GM21423 (cell line): ENCODE results near the gene NUPR1.
"Not testable (repeated sequence)": the region's sequence is repeated elsewhere in the genome, so short reads cannot be mapped to it uniquely, and the experiment has no call there.

ENCODE experiments used
- ATAC-seq: cut with Tn5 transposase; IDR thresholded peaks from one replicate; pipeline ENCODE4 v1.9.1; 2021; ENCODE audit warnings: mild to moderate bottlenecking, moderate library complexity; ENCODE audit not compliant: unreplicated experiment

Gene NUPR1

GRCh38 chr16:28527985-28528384, 10.8 kb downstream of the NUPR1 start:
- no peak for ATAC-seq

DNA sequence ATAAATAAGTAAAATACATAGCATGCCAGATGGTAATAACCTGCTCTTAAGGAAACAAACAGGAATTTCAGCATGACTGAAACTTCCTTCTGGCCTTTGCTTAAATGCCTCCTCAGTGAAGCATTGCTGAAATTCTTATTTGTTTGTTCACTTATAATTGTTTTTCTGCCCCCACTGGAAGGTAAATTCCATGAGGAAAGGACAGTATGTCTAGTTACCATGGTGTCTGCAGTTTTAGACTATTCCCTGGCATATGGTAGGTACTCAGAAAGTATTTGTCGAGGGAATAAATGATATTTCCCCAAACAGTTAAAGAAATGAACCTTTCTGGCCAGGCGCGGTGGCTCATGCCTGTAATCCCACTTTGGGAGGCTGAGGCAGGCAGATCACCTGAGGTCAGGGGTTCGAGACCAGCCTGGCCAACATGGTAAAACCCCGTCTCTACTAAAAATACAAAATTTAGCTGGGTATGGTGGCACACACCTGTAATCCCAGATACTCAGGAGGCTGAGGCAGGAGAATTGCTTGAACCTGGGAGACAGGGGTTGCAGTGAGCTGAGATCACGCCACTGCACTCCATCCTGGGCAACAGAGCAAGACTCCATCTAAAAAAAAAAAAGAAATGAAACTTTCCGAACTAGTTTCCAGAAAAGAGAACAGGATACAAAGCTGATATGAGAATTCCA, 11.5 kb downstream of the NUPR1 start:
- not testable (repeated sequence) for ATAC-seq

DNA sequence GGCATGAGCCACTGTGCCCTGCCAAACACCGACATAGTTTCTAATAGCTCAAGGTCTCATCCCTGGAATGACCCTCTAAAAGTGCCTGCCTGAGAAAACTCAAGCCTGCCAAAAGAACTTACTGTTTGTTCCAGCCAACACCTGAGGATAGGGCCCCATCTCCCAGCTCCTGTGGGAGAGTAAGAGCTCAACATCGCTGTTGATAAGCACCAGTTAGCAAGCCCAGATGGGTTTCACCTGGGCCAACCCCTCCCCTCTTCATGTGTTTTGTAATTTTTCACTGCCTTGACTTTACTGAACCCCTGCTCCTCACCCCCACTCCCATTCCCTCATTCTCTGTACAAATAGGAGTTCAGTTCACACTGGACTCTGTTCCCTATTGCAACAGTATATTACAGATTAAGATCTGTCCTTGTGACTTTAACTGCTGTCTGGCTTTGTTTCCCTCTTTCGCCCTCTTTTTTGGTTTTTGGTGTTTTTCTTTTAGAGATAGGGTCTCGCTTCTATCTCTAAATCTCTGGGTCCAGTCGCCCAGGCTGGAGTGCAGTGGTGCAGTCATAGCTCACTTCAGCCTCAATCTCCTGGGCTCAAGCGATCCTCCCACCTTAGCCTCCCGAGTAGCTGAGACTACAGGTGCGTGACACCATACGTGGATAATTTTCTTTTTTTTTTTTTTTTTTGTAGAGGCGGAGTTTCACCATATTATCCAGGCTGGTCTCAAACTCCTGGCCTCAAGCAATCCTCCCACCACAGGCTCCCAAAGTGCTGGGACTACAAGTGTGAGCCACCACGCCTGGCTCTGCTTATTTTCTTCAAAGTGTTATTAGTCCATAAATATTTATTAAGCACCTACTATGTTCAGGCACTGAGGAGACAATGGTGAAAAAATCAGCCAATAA, 12.3 kb downstream of the NUPR1 start:
- ATAC-seq, result no peak

DNA sequence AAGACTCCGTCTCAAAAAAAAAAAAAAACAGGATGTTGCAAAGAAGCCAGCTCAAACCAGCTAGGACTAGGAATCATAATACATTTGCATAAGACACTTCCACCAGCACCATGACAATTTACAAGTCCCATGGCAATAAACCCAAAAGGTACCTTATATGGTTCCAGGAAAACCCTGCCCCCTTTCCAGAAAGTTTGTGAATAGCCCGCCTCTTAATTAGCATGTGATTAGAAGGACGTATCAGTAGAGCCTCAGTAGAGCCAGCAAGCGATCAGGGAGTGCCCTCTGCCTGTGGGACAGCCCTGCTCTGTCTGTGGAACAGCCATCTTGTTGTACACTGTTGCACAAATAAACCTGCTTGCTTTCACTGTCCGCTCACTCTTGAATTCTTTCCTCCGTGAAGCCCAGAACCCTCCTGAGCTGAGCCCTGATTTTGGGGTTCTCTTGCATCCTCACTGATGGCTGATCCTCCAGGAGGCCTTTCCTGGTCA, 14.0 kb downstream of the NUPR1 start:
- ATAC-seq, result no peak

- ATAC-seq, result no peak
Measured at GRCh38 chr16:28522792-28523191, 16.0 kb downstream of the NUPR1 start.

DNA sequence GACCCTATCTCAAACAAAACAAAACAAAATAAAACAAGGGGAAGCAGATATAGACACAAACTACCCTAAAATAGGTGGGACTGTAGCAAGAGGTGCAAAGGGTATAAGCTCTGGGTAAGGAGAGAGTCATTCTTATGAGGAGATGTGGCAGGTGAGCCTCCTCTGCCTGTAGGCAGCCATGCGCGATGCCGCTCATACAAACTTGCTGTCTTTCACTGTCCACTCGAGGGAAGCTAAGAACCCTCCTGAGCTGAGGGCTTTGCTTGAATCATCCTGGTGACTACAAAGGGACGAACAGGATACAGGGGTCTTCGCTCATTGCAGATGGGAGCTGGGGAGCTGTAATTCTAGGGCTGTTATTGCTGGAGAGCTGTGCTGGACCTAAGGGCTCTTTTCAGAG, 17.3 kb downstream of the NUPR1 start:
- no peak for ATAC-seq

- no peak for ATAC-seq
Measured at GRCh38 chr16:28520672-28521071, 18.1 kb downstream of the NUPR1 start.

DNA sequence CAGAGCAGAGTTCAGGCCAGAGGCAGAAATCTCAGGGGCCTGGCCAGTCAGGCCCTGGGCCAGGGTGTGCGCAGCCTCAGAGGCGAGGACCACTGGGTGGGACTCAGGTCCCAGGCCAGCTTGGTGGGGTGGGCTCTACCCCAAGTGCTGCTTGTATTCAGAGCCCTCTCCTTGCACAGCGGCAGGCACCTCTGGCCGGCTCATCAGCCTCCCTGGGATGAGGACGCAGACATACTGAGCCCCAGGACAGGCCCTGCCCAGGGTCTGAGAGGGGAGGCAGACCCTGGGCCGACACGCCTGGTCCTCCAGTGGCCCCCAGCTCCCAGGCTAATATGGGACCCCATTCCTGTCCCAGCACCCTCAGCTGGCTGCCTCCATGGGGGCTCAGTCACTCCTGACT, 24.5 kb downstream of the NUPR1 start:
- ATAC-seq, result no peak

- no peak for ATAC-seq
Measured at GRCh38 chr16:28513484-28514181, 25.1 kb downstream of the NUPR1 start.

DNA sequence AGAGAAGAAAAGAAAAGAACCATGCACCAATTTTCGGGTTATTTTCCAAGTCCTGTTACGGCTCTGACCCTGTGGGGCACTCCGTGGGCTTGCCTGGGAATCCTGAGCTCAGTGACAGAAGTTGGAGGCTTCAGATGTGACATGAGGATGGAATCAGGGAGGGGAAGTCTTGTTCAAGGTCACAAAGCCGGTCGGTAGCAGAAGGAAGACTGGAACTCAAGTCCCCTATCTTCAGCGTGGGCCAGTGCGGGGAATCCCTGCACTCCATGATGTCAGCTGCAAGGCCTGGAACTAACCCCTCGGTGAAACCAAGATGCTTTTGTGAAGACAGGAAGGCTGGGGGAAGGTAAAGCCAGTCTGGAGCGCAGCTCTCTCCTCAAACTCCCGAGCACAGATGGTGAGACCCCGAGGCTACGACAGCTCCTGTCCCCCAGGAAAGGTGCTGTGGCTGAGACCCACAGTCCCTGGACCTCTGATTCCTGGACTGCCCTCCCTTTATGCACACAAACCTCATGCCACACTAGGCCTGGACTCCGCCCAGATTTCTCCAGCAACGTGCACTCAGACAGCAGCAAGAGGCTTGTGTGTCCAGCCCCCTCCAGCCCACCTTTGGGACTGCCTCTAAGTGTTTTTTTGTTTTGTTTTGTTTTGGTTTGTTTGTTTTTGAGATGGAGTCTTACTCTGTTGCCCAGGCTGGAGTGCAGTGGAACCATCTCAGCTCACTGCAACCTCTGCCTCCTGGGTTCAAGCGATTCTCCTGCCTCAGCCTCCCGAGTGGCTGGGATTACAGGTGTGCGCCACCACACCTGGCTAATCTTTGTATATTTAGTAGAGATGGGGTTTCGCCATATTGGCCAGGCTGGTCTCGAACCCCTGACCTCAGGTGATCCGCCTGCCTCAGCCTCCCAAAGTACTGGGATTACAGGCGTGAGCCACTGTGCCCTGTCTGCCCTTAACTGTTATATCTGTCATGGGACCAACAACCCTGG, 26.7 kb downstream of the NUPR1 start:
- no peak for ATAC-seq

GRCh38 chr16:28511031-28511430, 27.7 kb downstream of the NUPR1 start:
- ATAC-seq, result no peak

GRCh38 chr16:28505489-28506137, 33.2 kb downstream of the NUPR1 start:
- no peak for ATAC-seq

DNA sequence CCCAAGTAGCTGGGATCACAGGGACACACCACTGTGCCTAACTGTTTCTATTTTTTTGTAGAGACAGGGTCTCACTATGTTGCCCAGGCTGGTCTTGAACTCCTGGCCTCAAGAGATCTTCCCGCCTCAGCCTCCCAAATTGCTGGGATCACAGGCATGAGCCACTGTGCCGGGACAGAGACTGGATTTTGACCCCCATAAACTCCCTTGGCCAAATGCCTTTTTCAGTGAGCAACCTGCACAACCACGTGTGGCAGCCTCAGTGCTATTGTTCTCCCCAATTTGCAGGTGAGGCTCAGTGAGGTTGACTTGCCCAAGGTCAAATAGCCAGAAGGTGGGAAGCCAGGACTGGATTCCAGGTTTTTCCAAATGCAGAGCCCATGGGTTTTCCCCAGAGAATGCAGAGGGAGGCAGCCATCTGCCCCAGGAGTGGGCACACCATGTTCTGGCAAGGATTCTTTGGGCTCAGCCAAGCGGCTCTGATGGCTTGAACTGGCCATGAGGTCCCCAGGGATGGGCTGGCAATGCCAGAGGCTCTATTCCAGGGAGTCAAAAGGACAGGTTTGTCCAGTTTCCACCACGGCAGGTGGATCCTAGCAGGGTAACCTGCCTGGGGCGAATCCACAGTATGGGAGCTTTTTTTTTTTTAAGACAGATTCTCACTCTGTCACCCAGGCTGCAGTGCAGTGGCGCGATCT, 33.9 kb downstream of the NUPR1 start:
- ATAC-seq, result no peak

DNA sequence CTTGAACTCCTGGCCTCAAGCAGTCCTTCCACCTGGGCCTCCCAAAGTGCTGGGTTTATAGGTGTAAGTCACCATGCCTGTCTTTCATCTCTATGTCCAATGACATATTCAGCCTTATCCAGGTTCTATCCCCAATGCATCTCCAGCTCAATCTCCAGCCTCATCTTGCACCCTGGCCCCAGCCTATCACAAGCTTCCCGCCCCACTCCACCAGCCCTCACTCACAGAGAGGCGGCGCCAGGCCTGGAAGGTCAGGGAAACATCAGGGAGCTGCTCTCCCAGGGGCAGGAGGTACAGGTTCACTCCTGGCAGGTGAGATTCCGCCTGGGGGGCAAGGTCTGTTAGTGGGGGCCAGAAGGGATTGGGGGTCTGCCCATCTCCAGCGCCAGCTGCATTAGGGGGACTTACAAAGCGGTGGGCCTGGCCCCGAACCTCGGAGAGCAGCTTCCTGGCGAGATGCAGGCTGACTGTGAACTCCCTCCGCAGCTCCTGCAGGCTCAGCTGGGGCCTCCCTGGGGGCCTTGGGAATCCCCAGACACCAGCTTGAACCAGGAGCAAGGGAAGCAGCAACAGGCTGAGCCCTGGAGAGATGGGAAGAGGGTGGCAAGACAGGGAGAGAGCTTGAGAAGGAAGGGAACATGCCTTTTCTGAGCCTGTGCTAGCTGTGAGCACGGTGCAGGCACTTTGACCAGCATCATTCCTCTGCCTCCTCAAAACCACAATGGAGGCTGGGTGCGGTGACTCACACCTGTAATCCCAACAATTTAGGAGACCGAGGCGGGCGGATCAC, 35.1 kb downstream of the NUPR1 start:
- no peak for ATAC-seq

DNA sequence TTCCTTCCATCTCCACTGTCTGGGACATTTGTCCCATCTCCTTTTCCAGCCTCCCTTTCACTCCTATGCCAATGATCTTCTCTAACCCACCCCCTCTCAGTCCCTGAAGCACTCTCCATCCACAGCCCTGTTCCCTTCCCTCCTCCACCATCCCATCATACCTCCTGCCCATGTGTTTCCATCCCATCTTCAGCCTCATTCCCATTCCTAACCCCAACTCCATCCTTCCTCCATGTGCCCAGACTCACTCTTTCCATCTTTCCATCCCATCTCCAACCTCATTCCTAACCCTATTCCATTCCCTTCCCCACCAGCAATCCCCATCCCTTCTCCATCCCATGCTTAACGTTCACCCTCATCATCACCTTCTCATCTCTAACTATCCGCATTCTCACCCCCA, 36.5 kb downstream of the NUPR1 start:
- no peak for ATAC-seq

DNA sequence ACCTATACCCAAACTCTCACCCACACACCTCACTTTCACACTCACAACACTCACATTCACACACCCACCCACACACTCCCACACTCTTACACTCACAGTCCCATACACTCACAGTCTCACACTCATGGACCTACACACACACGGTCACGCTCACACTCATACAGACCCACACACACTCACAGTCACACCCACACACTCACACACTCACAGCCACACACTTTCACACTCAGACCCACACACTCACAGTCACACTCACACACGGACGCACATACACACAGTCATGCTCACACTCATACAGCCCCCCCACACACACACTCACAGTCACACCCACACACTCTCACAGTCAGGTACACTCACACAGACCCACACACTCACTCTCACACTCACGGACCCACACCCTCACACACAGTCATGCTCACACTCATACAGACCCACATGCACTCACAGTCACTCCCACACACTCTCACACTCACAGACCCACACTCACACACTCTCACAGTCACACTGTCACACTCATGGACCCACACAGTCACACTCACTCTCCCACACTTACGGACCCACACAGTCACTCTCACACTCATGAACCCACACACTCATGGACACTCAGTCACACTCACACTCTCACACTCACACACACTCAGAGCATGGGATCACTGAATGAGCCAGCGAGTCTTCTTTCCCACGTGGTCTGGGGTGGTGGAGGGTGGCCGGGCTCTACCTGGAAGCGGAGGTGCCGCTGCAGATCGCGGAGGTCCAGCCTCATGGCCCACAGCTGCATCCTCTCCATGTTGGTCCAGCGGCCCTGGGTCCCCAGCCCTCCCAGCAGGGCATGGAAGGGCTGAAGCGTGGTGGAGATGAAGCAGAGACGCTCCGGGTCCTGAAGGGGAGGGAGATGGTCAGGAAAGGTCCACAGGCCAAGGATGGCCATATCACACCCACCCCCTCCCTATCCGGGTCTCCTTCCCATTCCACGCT, 37.2 kb downstream of the NUPR1 start:
- ATAC-seq, result no peak

GRCh38 chr16:28500476-28501180, 38.1 kb downstream of the NUPR1 start:
- not testable (repeated sequence) for ATAC-seq
